NCI-H1105 (cell line): ENCODE measurements around the gene TOR2A.
A peak's percentile ranks its signal among the peaks of the same experiment; 100 is the strongest.
"Not testable (repeated sequence)": the region's sequence is repeated elsewhere in the genome, so short reads cannot be mapped to it uniquely, and the experiment has no call there.

Source experiments
- DNase-seq: peaks from one replicate; lab custom pipeline; 2025; lab: John Stamatoyannopoulos, UW

Gene TOR2A

DNA sequence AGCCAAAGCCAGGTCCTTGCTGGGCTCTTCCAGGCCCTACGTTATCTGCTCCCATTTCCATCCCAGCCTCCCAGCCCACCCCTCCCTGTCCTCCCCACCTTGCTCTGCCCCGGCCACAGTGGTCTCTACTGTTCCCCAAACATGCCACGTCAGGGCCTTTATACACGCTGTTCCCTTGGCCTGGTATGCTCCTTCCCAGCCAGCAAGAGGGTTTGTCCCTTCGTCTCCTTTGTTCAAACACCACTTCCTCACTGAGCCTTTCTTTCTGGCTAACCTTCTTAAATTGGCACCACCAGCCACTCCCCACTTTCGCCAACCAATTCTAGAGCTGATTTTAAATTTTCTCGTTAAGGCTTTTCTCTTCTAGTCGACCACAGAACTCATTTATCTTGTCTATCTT lies 33.6 kb upstream of the TOR2A start:
- DNase-seq, result no peak

DNA sequence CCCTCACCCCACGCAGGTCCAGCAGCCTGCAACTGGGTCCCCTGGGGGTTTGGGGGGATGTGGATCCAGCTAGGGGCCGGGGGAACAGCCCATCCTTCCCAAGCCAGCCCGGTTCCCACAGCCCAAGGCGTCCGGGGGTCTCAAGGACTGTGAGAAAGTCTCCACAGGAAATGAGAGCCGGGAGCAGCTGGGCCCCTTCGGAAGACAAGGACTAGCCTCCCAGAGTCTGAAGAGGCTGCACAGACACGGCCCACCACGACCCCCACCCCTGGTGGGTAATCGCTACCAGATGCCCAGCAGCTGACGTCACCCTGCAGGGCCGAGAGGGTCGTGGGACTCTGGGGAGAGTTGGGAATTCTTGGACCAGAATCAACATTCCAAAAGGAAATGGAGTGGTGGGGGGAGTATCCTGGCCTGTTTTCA lies 32.8 kb upstream of the TOR2A start:
- no peak for DNase-seq

DNA sequence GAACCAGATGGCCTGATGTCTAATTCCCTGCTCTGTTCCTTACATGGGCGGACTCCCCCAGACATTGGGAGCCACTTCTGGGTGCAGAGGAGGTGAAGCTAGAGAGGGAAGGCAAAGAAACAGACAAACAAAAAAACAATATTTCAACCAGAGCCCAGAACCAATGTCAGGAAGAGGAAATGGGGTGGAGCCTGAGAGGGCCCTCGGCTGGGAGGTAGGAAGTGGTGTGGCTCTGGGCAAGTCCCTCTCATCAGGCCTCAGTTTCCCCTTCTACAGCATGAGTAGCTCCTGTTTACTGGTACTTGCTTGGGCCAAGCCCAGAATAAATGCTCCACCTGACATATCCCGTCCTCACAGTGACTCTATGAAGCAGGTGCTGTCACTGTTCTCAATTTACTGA lies 32.3 kb upstream of the TOR2A start:
- DNase-seq, result no peak

DNA sequence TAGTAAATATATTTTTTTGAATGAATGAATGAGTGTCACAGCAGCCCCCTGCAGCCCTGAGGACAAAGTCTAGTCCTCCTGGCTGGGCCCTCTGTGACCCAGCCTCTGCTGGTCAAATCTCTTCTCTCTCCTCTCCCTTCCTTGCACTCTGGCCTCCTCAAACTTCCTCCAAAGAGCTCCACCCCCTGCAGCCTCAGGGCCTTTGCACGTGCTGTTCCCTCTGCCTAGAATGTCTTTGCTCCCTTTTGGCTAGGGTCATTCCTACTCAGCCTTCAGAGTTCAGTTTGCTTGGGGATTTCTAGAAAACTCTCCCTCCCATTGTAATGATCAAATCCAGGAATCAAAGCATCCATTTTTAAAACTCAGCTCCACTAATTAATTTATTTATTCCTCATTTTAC lies 30.3 kb upstream of the TOR2A start:
- DNase-seq, result no peak

DNA sequence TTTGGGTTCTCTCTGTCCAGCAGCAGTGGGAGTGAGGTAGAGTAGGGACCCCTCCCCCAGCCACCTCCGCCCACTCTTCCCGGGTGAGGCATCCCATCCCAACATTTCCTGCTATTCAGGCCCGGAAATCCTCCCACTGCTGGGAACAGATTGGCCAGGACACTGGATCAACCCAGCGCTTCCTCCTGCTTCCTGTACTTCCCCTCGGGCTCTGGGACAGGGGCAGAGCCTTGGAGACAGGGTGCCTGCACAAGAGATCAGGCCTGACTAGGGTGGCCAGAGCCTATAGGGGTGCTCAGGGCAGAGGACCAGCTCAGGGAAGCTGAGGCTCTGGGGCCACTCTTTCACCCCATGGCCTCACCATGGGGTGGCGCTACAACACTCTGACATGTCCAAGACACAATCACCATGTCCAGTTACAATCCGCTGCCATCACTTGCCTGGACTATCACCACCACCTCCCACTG lies 28.9 kb upstream of the TOR2A start:
- DNase-seq, result no peak

DNA sequence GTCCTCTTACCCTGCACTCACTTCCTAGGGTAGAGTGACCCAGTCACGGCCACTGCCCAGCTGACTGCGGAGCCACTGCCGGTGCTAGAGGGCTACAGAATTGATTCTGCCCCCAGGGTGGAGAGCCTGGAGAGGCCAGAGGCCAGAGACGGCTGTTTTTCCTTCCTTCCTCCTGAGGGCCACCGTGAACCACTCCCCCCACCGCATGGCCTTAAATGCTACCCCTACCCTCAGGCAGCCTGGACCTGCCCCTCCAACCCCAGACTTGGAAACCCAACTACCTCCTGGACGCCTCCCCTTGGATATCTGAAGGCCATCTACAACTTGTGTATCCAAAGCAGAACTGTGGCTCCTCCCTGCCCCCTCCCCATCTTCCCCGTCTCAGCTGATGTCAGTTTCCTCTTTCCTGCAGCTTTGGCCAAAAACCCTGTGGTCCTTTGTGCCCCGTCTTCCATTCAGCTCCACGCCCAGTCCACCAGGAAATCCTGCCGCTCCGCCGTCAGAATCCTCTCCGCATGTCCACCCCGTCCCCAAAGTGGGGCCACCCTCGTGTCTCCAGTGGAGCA lies 27.1 kb upstream of the TOR2A start:
- DNase-seq, result no peak

DNA sequence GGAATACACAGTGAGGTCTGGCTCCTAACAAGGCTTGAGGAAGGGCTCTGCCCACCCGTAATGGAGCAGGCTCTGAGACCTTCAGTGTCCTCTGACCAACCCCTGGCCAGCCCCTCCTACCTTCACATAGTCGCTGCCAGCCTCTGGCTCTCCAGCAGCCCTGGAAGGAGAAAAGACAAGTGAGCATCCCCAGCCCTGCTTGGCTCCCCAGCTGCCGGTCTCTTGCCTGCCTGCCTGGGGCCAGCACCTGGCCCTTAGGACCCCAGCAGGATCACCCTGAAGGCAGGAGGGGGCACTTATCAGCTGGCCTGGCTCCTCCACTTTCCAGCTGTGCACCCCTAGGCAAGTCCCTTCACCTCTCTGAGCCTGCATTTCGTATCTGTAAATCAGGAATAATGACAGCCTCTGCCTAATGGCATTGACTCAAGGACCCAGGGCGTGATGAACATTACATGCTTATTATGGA lies 26.4 kb upstream of the TOR2A start:
- DNase-seq, result no peak

DNA sequence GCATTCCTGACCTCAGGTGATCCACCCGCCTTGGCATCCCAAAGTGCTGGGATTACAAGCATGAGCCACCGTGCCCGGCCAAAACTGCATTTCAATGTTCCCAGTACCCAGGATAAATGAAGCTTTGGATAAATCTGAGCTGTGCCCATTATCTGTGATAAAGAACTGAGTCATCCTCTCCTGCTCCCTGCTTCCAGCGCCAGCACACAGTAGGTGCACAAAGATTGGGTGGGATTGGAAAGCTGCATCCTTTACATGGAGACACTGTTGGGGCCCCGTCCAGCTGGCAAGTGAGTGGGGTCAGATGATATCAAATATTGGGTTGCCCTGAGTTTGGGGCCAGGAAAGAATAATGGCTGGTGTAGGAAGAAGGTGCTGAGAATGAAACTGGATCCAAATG lies 26.0 kb upstream of the TOR2A start:
- DNase-seq, result no peak

DNA sequence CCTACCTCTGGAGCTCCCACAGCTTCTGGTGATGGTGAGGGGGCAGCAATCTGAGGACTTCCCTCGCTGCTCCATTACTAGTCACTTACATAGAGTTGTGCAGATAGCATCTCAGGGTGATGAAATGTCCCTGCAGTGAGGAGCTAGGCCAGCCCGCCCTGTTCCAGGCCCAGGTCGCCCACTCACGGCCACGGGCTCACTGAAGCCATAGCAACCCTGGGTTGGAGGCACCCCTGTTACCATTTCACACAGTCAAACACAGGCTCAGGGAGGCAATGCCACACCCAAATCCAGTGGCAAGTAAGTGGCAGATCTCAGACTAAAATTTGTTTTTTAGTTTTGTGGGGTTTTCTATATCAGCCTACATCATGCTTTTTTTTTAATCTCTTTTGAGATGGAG lies 23.7 kb upstream of the TOR2A start:
- DNase-seq, result no peak

DNA sequence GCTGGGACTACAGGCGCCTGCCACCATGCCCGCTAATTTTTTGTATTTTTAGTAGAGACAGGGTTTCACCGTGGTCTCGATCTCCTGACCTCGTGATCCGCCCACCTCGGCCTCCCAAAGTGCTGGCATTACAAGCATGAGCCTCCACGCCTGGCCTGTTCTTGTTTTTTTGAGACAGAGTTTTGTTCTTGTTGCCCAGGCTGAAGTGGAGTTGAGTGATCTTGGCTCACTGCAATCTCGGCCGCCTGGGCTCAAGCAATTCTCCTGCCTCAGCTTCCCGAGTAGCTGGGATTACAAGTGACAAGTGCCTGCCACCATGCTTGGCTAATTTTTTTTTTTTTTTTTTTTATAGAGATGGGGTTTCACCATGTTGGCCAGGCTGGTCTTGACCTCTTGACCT lies 21.7 kb upstream of the TOR2A start:
- not testable (repeated sequence) for DNase-seq

DNA sequence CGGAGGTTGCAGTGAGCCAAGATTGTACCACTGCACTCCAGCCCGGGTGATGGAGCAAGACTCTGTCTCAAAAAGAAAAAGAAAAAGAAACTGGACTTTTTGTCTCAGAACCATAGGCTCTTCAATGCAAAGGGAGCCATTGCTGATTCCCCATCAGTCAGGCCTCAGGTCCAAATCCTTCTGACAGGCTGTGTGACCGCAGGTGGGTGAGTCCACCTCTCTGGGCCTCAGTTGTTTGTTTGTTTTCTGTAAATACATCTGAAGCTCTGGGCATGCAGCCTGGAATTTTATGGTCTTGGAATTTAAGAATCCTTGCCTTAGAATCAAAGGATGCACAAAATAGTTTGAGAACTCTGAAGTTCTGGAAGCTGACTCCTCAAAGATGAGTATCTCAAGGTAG lies 21.1 kb upstream of the TOR2A start:
- DNase-seq, result no peak

DNA sequence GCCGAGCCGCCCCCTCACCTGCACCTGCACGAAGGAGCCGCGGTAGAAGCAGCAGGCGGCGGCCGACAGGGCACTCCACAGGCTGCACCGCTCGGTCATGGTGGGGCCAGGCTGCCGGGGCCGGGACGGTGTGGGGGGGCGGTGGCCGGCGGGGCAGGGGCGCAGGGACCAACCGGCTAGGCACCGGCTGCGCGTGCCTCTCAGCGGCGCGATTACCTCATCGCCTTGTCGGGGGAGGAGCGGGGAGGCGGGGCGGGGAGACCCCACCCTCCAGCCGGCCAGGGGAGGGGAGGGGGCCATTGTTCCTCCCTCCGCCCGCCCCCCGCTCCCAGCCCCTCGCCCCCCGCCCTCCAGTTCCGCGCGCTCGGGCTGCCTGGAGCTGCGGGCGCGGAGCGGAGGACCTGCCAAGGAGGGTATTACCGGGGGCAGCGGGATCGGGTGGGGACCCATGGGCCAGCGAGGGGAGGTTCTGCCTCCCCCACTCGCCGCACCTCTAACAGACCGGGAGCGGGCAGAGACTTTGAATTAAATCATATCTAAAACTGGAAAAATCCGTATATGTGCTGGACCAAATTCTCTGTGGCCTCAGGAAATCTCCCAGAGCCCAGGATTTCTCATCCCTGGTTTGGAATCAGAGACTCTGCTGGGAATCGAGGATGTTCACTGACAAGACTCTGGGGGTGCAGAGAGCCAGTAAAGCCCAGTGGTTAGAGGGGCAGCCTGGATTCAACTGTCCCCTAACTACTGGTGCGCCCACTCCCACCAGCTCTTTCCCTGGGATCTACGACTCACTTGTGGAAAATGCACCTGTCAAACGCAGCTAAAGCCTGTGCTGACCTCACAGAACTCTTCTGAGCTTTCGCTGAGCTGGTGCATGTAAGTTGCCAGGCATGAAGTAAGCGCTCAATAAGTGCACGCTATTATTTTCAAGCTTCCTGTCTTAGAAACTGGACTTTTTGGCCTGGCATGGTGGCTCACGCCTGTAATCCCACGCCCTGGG lies 20.3 kb upstream of the TOR2A start:
- peak; percentile 7 for DNase-seq

DNA sequence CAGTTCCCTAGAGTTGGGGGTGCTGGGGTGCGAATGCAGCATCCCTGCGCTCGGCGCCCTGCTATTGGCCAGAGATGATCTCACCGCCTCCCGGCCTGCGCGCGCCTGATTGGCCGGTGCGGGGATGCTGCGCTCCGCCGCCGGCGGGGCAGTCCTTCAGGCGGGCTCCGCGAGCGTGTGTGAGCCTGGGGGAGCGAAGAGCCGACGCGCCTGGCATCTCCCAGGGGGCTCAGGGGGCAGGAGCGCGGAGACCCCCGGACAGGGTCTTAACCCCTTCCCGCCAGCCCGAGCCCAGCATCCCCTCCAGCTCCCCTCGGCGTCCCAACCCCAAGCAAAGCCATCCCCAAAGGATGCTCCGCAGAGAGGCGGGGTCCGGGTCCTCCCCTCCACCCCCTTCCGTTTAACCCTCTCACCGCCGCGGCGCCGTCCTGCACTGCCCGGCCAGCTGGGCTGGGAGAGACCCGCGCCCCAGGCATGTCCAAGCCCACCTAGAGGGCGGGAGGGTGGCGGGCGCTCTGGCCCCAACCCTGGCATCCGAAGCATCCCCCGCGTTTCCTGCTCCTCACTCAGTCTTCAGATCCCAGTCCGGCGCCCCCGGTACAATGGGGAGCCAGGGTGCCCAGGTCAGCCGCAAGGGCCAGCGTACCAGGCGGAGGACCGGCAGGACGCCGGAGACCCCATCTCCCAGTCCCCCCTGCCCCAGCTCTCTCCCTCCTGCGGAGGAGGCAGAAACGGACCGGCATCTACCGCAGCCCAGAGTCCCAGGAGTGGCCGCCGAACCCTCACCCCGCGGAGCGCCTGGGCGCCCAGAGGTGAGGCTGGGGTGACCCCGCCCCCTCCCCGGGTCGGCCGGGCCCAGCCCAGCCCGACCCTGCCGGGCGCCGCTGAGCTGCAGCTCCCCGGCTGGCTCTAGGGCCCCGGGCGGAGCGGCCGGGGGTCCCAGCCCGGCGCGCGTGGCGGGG lies 19.3 kb upstream of the TOR2A start:
- peak; percentile 17 for DNase-seq

DNA sequence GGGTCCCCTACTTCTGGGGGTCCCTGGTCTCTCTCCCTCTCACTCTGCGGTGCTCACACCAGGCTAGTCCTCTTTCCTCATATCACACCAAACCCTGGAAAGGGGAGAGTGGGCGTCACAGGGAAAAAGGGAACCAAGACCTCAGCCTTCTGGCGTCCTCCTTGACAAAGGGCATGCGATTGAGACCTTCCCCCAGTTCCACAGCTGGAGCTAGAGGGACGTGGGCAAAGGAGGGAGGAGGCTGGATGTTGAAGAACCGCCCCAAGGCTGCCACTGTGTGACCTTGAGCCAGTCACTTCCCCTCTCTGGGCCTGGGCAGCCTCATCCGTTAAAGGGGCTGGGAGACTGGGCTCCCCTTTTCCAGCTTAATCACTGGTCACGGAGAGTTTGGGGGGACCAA lies 18.5 kb upstream of the TOR2A start:
- no peak for DNase-seq

DNA sequence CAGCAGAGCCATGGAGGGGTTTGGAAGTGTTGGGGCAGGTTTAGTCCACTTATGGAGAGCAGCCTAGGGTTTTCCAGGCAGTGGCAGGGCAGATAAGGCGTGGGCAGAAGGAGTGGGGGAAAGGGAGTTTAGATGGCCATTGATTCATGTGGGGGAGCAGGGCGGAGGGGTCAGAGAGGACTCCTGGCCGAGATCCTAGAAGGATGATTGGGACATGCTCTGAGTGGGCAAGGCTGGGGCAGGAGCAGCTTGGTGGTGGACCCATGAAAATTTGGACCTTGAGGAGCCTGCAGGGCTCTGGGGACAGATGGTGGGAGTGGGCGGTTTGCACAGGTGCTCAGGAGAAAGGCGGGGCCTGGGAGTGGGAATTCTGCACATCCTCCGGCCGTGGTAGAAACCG lies 18.1 kb upstream of the TOR2A start:
- no peak for DNase-seq

DNA sequence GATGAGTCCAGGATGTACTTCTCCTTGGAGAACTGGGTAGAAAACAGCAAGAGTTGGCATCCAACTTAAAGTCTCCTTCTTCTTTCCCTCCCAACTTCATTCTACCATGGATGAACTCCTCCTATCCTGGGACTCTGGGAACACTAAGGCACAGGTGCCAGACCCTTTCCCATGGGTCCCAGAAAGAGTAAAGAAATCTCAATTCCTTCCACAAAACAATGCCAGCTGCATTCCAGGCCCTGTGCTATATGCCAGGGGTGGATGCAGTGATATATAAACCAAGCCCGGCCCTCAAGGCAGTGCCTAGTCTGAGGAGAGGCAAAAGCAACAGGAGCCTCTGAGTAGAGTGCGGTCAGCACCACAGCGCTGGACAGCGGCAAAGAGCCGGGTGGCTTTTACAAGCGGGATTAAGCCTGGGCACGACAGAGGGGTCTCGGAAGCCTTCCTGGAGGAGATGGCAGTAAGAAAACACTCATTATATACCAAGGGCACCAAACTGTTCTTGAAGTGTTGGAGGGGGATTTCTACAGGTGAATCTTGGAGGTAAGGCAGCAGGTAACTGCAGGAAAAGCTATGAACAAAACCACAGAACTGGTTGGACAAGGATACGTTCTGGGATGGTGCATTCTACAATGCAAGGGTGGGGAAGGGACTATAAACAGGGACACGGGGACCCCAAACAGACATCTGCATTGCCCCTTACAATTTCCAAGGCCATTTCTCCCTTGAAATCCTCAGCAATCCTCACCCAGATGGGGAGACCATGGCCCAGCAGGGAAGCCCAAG lies 16.4 kb upstream of the TOR2A start:
- no peak for DNase-seq

DNA sequence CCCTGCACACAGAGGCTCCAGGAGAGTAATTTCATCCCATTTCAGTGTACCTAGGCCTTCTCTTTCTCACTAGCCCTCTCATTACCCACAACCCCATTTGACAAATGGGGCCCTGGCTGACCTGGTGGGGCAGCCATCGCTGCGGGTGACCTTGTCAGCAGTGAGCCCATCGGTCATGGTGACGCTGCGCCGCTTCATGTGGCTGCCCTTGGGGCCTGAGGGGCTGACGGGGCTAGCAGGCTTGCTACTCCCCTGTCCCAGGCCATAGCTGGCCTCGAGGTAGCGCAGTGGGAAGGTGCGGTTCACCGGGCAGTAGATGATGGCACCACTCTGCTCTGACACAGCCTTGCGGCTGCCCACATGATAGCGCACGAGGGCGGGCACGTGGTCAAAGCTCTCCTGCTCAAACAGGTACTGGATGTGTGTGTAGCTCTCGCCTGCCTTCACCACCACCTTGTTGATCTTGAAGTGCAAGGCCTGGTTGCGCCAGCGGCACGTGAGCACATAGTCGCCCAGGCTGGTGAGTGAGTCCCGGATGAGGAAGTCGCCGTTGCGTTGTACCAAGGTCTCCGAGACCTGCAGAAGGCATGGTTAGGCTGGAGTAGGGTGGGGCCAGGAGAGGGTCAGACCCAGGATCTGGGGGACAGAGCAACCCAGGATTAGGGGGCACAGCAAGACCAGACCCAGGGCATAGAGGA lies 14.1 kb upstream of the TOR2A start:
- DNase-seq, result no peak

DNA sequence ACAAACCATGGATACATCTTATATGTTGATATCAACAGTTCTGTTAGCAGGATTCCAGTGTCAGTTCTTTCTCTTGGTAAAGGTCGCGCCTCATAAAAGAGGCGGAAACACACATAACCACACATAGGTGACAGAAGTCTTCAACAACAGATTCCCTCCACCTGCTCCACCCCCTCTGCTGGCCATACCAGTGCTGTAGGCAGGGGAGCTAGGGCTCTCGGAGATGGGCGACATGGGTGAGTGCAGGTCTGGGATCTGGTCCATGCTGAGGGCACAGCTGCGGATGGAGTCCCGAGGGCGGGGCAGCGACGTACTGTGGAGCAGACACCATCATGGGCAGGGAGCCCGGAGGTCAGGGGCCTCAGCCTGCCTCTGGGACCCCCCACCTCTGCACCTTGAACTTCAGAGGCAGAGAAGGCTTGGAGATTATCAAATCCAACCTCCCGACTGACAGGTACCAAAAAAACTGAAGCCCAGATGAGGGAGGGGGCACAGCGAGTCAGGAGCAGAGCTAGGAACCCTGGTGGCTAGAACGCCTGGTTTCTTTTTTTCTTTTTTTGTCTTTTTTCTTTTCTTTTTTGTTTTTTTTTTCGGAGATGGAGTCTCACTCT lies 12.0 kb upstream of the TOR2A start:
- no peak for DNase-seq

DNA sequence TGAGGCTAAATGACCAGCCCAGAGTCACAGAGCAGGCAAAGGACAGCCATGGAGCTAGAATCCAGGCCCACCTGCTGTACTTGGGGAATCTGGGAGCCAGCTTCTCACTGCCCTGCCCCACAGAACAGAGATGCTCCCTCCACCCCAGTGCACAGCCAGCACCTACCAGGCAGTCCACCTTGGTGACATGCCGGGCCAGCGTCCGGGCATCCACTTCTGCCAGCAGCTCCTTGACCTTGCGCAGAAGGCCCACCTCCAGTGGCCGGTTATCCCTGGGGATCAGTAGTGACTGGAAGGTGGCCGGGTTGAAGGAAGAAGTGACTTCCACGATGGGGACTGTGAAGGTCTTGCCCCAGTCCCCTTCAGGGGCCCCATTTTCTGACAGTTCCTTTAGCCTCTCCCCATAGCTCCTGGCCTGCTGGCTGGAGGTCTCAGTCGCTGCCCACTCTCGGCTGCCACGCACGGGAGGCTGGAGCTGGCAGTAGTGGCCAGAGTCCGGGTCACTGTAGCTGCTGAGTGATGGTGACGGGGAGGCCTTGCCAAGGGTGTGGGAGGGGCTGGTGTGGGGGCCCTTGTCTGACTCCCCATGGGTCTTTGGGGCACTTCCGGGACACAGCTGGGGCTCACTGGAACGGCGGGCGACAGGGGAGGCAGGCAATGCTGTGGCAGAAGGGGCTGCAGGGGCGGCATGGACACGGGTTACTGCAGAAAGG lies 9.5 kb upstream of the TOR2A start:
- DNase-seq, result no peak
